HG03439 (cell line): ENCODE results near the gene FRMD4A.

ENCODE experiments used
- ATAC-seq: cut with Tn5 transposase; IDR thresholded peaks from one replicate; pipeline ENCODE4 v1.9.1; 2021; ENCODE audit warnings: mild to moderate bottlenecking, moderate library complexity; ENCODE audit not compliant: unreplicated experiment

Gene FRMD4A

GRCh38 chr10:14296065-14296709 lies 34.5 kb downstream of the FRMD4A start:
- ATAC-seq, result no peak

- no peak for ATAC-seq
Measured at GRCh38 chr10:14294347-14295059, 36.2 kb downstream of the FRMD4A start.

DNA sequence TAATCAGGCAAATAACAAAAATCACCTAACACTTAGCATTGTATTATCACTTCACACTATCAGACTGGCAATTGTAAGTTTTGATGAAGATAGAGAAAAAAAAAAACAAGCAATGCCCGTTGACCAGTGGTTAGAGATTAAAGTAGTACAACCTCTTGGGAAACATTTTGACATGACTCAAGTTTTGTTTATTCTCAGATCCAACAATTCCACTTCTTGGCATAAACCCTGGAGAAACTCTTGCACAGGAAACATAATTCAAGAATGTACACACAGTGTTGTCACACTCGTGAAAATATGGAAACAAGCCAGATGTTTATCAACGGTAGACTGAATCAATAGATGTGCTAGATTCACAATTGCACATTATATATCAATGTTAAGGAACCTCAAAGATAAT lies 37.2 kb downstream of the FRMD4A start:
- no peak for ATAC-seq

- ATAC-seq, result no peak
Measured at GRCh38 chr10:14291296-14291695, 39.4 kb downstream of the FRMD4A start.

GRCh38 chr10:14285941-14286560 lies 44.7 kb downstream of the FRMD4A start:
- no peak for ATAC-seq

GRCh38 chr10:14282276-14282675 lies 48.4 kb downstream of the FRMD4A start:
- no peak for ATAC-seq

DNA sequence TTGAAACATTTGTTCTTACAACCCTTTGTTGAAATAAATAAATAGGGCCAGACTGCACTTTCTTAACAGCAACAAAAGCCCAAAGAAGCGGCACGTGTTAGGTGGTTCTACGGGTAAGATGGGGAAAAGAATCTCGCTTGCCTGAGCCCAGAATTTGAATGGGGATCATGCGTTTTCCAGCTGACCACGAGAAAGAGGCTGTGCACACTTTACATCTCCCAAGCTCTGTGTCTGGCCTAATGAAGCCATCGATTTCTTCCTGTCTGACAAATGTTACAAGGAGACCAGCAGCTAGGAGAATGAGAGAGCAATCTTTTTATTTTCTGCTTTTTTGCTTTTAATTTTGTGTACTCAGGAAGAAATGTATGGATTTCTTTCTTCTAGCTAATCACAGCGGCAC lies 52.2 kb downstream of the FRMD4A start:
- ATAC-seq, result no peak

DNA sequence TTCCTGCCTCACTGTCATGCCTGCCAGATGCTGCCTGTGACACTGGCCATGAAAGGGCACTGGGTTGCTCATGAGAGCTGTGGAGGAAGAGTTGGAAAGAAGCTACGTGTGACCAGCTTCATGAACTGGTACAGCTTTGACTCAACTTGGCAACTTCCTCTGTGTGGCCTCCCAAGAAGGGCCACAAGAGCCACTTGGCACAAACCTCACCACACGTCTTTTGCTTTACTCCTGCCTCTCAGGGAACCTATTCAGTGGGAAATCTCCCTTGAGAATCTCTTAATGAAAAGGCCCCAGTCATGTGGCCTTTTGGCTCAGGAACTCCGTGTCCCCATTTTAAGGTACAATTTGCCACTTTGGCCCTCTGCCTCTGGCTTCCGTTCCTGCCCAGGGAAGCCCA lies 54.5 kb downstream of the FRMD4A start:
- no peak for ATAC-seq

DNA sequence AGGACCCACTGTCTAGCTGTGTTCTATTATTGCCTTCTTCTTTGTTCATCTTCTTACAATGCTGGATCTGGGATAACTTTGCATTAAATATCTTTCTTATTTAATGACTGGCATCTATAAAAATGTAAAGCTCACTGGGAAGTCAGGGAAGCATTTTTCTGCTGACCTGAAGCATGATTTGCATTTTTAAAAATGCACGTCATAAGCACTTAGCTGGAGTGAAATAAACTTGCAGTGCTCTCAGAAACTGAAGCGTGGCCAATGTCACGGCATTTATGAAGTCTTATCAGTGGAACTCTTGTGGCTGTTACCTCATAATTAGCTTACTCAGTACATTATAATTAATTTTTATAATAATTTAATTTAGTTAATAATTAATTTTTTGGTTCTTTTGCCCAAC lies 59.1 kb downstream of the FRMD4A start:
- no peak for ATAC-seq

- no peak for ATAC-seq
Measured at GRCh38 chr10:14270370-14270769, 60.4 kb downstream of the FRMD4A start.

DNA sequence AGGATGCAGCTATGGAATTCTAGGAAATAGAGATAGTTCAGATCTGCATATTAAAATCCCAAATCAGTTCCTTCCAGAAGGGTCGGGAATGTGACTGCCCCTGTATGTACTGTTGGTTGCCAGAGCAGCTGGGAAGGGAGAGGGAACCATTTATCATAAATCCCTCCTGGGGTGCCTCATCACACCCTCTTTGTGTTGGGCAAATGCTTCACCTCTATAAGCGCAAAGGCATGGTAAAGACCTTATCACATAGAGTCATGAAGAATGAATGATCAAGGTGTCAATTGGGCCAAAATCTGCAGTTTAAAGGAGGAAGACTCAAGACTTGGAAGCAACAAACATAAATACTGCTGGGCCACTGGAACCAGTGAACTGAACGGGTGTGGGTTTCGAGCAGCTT lies 65.0 kb downstream of the FRMD4A start:
- ATAC-seq, result no peak

DNA sequence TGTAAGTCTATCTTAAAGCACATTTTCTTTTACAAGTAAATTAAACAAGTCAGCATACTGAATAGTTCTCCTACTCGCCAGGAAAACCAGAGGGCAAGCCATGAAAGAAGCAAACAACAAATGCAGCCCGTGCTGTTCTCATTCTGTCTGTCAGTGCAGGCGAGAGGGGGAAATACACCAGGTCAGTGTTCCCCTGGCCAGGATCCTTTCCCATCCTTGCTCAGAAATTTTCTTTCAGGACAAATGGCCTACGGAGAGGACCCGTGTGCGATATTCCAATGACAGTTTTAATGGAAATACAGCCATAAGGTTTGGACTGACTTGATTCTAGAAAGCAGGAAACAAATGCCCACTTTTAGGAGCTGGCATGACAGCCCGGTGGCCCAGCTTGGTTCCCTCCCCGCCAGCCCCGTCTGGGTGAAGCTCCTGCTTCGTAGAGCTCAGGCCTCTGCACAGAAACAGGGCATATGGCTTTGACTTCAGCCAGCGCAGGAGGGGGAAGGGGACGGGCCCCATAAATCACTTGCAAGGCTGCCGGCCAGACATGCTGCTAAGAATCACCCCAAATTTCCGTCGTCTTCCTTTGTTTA lies 67.8 kb downstream of the FRMD4A start:
- ATAC-seq, result no peak

- no peak for ATAC-seq
Measured at GRCh38 chr10:14261336-14261735, 69.4 kb downstream of the FRMD4A start.

DNA sequence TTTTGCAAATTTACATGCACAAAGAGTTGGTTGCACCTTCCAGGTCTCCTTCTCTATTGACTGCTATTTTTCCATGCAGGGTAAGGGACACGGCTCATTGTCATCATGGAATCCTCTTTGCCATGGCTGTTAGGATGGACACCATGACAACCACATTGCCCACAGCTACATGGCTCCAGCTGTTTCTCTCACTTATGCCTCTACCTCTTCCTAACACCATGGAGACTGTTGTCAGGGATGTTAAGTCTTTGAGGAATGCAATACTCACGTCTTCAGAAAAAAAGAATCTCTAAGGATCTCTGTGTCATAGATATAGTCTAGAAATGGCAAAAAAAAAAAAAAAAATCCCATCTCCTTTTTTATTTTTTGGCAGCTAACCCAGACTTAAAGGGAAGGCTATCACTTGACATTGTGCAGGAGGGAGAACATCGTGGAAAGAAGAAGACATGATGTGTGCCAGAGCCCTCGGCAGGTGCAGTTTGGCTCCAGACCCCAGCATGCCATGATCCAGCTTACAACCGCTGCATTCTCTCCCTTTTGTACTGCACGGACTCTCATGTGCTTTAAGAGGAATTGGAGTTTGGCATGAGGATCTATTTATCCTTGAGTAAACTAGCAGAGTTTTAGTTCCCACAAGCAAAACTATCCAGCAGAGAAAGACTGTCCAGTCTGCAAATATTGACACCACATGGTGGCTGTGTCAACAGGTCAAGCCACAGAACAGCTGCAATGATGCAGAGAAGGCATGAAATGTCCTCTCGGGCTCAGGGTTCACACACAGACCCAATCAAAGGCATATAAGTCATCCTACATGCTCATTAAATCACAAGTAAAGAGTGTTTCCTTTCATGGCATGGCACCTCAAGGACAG lies 70.8 kb downstream of the FRMD4A start:
- ATAC-seq, result no peak

- ATAC-seq, result no peak
Measured at GRCh38 chr10:14254368-14254767, 76.4 kb downstream of the FRMD4A start.

- ATAC-seq, result no peak
Measured at GRCh38 chr10:14253711-14254110, 77.0 kb downstream of the FRMD4A start.

- no peak for ATAC-seq
Measured at GRCh38 chr10:14253079-14253478, 77.6 kb downstream of the FRMD4A start.

DNA sequence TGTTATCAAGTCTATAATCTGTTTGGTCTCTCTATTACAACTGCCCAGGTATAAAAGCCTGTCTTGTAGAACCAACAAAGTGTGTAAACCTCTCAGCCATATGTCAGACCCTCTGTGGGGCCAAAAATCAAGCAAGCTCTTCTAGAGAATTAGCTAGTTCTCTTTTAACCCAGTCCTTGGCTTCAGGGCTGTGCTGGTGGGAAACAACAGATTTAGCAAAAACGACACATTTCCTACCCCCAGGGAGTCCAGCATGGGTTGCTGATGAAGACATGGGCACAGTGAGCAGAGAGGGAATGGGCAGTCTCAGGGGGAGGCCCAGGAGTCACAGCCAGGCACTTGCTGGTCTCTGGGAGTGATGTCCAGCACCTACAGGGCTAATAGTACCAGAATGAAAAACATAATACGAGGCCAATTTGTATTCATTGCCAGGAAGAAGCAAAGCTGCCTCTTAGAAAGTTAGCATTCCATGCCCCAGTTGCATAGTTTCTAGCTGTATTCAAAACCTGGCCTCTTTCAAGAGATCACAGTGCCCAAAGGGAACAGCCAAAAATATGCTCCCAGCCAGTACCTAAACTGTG lies 80.1 kb downstream of the FRMD4A start:
- no peak for ATAC-seq

GRCh38 chr10:14247377-14248116 lies 83.2 kb downstream of the FRMD4A start:
- ATAC-seq, result no peak

- ATAC-seq, result no peak
Measured at GRCh38 chr10:14244801-14245211, 85.9 kb downstream of the FRMD4A start.
